DOHH2 (cell line): ENCODE data around the gene SLC25A17.

Source experiments
- H3F3A ChIP-seq: fragments of 200-600 bp; sonication (generic), shearing (Covaris generic); 2 replicates; pipeline ENCODE4 v1.6.0; 2016; ENCODE audit warnings: antibody characterized with exemption, mild to moderate bottlenecking; ENCODE audit not compliant: control insufficient read depth, insufficient read depth
- H3K27ac ChIP-seq: fragments of 200-600 bp; sonication (generic); 2 replicates; pipeline ENCODE4 v1.5.1; 2014; ENCODE audit warnings: low read depth, mild to moderate bottlenecking, low read length, moderate library complexity
- H3K27me3 ChIP-seq: fragments of 200-600 bp; sonication (generic); 2 replicates; pipeline ENCODE4 v1.6.1; 2014; ENCODE audit warnings: mild to moderate bottlenecking, low read length, mixed read lengths; ENCODE audit not compliant: control insufficient read depth
- H3K36me3 ChIP-seq: fragments of 200-600 bp; sonication (generic); 2 replicates; pipeline ENCODE4 v1.6.1; 2014; ENCODE audit warnings: mild to moderate bottlenecking, low read length, moderate library complexity, mixed read lengths; ENCODE audit not compliant: control insufficient read depth
- H3K4me1 ChIP-seq: fragments of 200-600 bp; sonication (generic); 2 replicates; pipeline ENCODE4 v1.6.1; 2014; ENCODE audit warnings: mild to moderate bottlenecking, low read length, mixed read lengths; ENCODE audit not compliant: control insufficient read depth
- H3K4me2 ChIP-seq: fragments of 200-600 bp; sonication (generic); 2 replicates; pipeline ENCODE4 v1.6.0; 2014; ENCODE audit warnings: mild to moderate bottlenecking, low read length, moderate library complexity
- H3K4me3 ChIP-seq: fragments of 200-600 bp; sonication (generic); 2 replicates; pipeline ENCODE4 v1.5.1; 2014; ENCODE audit warnings: mild to moderate bottlenecking, low read length, mixed read lengths
- H3K79me2 ChIP-seq: fragments of 200-600 bp; sonication (generic); 2 replicates; pipeline ENCODE4 v1.6.1; 2014; ENCODE audit warnings: mild to moderate bottlenecking, low read length, mixed read lengths; ENCODE audit not compliant: control insufficient read depth
- H3K9me2 ChIP-seq: fragments of 200-600 bp; sonication (generic); replicated peaks from 2 replicates; pipeline ENCODE4 v1.6.1; 2014; ENCODE audit warnings: mild to moderate bottlenecking, low read length, mixed read lengths; ENCODE audit not compliant: control insufficient read depth
- H3K9me3 ChIP-seq: fragments of 200-600 bp; sonication (generic); 2 replicates; pipeline ENCODE4 v1.6.1; 2014; ENCODE audit warnings: antibody characterized with exemption, low read length, mixed read lengths; ENCODE audit not compliant: control insufficient read depth, insufficient read depth
- H4K20me1 ChIP-seq: fragments of 200-600 bp; sonication (generic); 2 replicates; pipeline ENCODE4 v1.6.0; 2014; ENCODE audit warnings: low read depth, mild to moderate bottlenecking, antibody characterized with exemption, low read length, moderate library complexity; ENCODE audit not compliant: control insufficient read depth, insufficient read depth
- CTCF ChIP-seq: fragments of 200-600 bp; sonication (generic); IDR thresholded peaks from one replicate; pipeline ENCODE4 v1.5.1; 2014; ENCODE audit warnings: antibody characterized with exemption, mild to moderate bottlenecking, low read depth, low read length; ENCODE audit not compliant: poor library complexity, severe bottlenecking
- EZH2phosphoT487 ChIP-seq: fragments of 200-600 bp; sonication (generic); IDR thresholded peaks from 2 replicates; pipeline ENCODE4 v1.6.1; 2017; ENCODE audit warnings: borderline replicate concordance, mild to moderate bottlenecking, antibody characterized with exemption, low read length, moderate library complexity, mixed read lengths

Gene SLC25A17

GRCh38 chr22:40746428-40747220 is 72.5 kb downstream of the SLC25A17 start:
- TF ChIP-seq EZH2phosphoT487 (no peak), CTCF (no peak)
- no peaks in the 10 kb centered on the region for H3K36me3 ChIP-seq
- no peaks in the 10 kb centered on the region for H4K20me1 ChIP-seq
- H3K79me2 ChIP-seq, result no peaks in the 10 kb centered on the region
- H3K4me1 ChIP-seq, result no peaks in the 10 kb centered on the region
- no peak overlapping the region for H3K27ac ChIP-seq
- H3K9me3 ChIP-seq, result peaks cover 4% of the 10 kb centered on the region; the same call in 1 of the 2 replicates
- H3K4me2 ChIP-seq, result no peak overlapping the region
- H3K4me3 ChIP-seq, result no peak overlapping the region
- H3K27me3 ChIP-seq, result no peaks in the 10 kb centered on the region
- no peaks in the 10 kb centered on the region for H3F3A ChIP-seq
- H3K9me2 ChIP-seq, result no peaks in the 10 kb centered on the region

- Histone ChIP-seq H3K4me1 (no peaks in the 10 kb centered on the region), H3F3A (no peaks in the 10 kb centered on the region), H3K9me3 (peaks cover 4% of the 10 kb centered on the region; the same call in 1 of the 2 replicates), H3K36me3 (no peaks in the 10 kb centered on the region), H4K20me1 (no peaks in the 10 kb centered on the region), H3K4me2 (no peak overlapping the region), H3K79me2 (no peaks in the 10 kb centered on the region), H3K4me3 (no peak overlapping the region), H3K27ac (no peak overlapping the region), H3K9me2 (no peaks in the 10 kb centered on the region), H3K27me3 (no peaks in the 10 kb centered on the region)
- TF ChIP-seq EZH2phosphoT487 (no peak), CTCF (no peak)
These were observed 75.4 kb downstream of the SLC25A17 start for GRCh38 chr22:40743768-40744167.

- no peaks in the 10 kb centered on the region for H3K79me2 ChIP-seq
- TF ChIP-seq CTCF, result no peak
- no peak for TF ChIP-seq EZH2phosphoT487
- H4K20me1 ChIP-seq, result no peaks in the 10 kb centered on the region
- H3F3A ChIP-seq, result no peaks in the 10 kb centered on the region
- H3K9me2 ChIP-seq, result no peaks in the 10 kb centered on the region
- no peak overlapping the region for H3K4me3 ChIP-seq
- H3K4me1 ChIP-seq, result no peaks in the 10 kb centered on the region
- H3K4me2 ChIP-seq, result no peak overlapping the region
- no peaks in the 10 kb centered on the region for H3K9me3 ChIP-seq
- no peak overlapping the region for H3K27ac ChIP-seq
- H3K27me3 ChIP-seq, result no peaks in the 10 kb centered on the region
- H3K36me3 ChIP-seq, result no peaks in the 10 kb centered on the region
These were observed 78.0 kb downstream of the SLC25A17 start for GRCh38 chr22:40741116-40741515.
